UCSD-AML1 (cell line): ENCODE results near the gene DAAM2.

Source experiments
- DNase-seq: peaks from one replicate; lab custom pipeline; 2025; ENCODE audit not compliant: unreplicated experiment; lab: John Stamatoyannopoulos, UW

Gene DAAM2

DNA sequence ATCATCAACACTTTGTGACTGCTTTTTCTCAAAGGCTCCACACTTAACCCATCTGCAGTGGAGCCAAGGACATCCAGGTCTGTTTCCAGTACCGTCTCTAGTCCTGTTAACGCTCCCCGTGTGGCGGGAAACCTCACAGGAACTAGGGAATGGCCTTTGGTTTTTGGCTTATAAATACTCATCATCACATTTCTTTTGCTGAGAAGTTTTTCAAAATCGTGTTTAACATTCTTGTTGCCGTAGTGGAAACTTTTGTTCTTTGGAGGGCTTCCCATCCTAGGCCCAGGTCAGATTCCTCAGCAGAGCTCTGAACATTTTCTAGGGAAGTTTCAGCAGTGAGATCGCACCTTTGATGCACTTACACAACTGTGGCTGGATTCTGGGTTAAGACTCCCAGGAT lies 24.6 kb downstream of the DAAM2 start:
- DNase-seq = no peak

DNA sequence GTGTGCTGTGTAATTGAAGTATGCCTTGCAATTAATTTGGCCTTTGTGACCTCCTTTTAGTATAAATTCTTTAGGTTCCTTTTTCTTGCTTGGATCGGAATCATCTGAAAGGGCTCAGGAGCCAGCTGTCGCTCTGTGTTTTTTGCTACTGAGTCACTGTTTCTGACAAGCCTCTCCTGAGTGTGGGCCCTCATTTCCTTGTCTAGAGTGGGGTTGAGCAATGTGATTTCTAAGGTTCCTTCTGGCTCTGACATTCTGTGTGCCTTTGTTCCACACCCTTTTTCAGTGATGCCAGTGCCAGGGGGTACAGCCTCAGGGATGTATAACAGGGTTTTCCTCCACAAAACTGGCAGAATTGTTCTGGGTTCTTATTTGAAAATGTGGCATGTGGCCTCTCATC lies 26.5 kb downstream of the DAAM2 start:
- DNase-seq = no peak

DNA sequence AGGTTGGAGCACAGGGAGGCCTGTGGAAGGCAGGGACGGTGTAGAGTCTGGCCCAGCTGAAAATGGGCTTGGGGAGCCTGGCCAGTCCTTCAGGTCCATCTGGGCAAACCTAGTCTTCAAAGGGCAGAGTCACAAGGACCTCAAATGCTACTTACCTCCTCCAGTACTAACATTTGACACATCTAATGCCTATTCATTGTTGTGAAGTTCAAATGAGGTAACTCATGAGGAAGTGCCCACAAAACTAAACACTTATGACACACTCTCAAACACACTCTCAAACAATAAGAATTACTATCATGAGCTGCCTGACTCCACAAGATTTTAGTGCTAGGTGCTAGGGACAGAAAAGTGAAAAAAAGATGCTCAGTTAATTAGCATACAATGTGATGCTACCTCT lies 27.1 kb downstream of the DAAM2 start:
- DNase-seq = no peak

DNA sequence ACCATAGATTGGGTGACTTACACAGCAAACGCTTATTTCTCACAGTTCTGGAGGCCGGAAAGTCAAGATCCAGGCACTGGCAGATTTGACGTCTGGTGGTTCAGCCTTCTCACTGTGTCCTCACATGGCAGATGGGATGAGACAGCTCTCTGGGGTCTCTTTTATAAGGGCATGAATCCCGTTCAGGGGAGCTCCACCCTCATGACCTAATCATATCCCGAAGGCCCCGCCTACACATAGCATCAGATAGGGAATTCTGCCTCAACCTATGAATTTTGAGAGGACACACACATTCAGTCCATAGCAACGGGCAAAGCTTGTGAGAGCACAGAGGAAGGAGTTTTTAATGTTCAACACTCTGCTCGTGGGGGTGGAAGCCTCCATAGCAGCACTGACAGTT lies 27.5 kb downstream of the DAAM2 start:
- DNase-seq = no peak

DNA sequence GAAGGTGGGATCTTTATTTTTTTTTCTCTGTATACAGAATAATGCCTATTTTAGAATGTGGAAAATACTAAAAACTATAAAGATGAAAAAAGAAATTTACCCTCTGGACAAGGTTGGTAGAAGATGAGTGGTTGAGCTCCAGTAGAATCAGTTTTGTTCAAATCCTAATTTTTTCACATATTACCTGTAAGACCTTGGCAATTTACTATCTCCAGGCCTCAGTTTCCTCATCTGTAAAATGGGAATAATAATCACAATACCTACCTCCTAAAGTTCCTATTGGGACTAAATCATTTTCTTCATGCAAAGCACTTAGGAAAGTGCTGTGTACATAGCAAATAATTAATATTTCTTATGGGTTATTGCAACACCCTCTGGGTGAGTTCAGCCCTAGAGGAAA lies 28.4 kb downstream of the DAAM2 start:
- no peak for DNase-seq

DNA sequence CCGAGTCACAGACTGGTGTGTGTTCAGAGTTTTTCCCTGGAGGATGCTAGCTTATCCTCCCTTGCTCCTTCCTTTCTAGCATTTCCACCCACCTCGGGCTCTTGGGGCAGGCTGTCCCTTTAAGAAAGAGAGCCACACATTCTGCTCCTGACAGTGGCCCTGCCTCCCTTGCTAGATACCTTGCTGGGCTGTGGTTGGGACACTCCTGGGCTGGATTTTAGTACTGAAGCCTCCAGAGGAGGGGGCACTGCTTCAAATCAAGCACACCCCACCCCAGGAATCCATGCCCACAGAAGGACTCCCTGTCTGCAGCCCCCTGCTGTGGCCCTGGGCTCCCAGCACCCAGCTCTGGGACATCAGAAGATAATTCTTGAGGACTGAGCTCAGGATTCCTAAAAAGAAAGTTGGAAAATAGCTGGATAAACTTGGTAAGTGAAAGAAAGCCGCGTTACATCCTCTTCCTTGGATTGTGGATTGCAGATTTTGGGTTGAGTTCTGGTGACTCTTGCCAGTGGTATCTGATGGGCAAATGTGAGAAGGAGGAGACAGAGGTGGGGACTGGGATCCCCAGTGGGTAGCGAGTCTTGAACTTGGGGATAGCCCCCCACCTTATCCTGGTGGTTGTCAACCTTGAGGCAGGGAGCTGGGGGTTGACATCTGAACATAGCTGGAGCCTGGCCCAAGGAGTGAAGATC lies 29.0 kb downstream of the DAAM2 start:
- DNase-seq = no peak

DNA sequence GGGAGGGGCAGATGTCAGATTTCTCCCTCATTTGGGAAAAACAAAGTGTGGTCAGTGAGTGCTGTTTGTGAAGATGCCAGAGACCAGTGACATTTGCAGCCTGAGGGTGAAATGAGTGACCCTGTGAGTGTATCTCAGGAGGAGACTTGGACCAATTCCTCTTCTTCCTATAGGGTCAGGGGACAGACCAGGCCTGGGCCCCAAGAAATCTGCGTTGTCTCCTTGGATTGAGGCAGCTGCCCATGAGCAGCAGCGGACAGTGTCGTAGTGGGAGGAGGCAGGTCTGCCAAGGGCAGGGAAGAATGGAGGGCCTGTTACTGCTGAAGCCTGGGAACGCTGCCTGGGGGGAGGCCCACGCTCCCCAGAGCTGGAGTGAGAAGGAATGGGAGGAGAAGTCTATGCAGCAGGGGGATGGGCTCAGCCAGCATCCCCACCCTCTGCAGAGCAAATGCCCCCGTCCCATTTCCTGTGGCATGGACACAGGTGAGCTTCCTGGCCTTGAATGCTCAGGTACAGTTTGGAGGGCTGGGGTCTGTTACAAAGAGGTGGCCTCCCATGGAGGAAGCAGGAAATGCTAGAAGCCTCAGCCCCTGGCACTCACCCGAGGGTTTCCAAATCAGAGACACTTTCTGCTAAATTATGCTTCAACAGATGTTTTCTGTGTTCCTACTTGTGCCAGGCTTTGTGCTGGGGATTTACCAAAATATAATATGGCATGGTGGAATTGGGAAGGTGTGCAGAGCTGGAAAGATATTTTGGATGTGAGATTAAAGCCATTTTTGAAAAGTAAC lies 29.8 kb downstream of the DAAM2 start:
- no peak for DNase-seq

DNA sequence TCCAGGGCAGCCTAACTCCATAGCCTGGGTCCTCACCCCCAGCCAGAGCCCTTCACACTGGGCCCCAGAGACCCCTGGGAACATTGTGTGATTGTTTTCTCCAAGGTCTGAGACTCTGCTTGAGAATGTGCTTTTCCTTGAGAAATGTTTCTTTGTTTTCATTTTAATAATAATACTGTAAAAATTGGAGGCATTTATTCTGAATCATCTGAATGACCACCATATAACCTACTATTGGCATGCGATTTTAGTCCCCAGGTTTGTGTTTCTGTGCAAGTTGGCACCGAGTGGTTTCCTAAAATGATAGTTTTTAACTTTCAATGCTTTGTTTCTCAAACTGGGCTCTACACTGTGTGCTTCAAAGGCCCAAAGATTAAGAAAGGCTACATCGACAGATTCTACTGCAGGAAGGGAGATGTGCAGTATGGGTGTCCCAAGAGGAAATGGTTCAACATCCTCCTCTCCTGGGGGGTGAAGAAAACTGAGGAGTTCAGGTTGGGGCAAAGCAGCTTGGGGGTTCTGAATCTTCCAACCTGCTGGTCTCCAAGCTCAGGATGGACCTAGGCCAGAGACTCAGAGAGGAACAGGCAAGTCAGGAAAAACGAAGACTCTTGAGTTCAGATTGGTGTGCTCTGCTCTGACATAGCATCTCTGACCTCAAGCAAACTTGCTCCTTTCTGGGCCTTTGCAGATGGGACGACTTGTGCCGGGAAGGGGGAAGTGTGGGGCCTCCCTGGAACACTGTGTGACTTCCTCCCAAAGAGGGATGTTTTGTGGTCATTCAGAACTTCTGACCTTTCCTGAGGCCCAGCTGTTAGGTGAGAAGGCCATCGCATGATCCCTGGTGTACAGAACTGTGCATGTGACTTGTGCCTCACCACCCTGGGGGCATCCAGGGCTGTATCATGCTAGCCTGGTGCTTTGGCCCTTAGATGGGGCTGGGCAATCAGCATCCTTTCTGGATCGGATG lies 31.0 kb downstream of the DAAM2 start:
- no peak for DNase-seq

DNA sequence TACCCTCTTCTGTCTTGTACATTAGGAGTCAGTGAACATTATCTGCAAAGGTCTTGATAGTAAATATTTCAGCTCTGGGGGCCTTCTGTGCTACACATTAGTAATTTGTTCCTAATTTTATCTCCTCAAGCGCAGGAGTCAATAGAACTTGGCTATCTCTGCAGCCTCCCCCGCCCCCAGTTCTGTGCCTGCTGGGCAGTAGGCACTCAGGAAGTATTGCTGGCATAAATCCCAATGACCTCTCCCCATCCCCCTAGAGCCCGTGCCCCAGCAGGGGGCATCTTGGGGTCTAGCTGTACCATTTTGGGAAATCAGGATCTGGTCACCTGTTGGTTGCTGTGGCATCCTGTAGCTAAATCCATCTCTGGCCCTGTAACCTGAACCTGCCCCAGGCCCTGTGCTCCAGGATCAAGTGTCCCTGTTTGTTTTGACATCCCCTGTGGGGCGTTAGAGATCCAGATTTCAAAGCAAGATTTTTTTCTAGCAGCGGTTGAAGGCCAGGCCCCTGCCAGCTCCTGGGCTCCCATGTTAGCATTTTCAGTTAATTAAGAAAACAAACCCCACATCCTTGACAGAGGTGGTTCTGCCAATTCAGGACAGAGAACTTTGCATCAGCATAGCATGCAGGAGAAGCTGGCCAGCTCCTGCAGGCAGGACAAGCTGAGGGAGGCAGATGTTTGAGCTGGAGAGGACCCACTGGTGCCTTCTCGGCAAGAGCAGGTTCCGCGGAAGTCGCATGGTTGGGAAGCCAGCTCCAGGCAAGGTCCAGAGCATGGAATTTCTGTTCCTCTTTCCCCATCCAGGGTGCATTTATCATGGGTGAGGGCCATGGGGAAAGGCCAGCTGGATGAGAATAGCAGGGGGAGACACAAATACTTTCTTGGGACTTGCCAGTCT lies 32.1 kb downstream of the DAAM2 start:
- DNase-seq = no peak

DNA sequence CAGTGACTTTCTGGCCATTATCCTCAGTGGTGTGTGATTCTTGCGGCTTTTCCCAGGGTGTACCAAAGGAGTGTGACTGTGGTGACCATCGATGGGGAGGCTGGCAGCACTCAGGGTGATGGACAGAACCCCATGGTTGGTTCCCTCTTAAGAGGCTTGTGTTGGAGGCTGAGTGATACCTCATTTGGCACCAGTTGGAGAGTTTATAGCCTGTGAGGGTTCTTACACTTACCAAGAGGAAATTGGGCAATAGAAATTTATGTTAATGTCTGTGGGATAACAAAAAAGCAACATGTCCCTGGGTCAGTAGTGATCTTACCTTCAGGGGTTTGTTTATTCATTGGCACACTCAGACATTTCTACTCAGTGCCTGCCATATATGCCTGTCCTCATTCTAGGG lies 37.2 kb downstream of the DAAM2 start:
- no peak for DNase-seq

DNA sequence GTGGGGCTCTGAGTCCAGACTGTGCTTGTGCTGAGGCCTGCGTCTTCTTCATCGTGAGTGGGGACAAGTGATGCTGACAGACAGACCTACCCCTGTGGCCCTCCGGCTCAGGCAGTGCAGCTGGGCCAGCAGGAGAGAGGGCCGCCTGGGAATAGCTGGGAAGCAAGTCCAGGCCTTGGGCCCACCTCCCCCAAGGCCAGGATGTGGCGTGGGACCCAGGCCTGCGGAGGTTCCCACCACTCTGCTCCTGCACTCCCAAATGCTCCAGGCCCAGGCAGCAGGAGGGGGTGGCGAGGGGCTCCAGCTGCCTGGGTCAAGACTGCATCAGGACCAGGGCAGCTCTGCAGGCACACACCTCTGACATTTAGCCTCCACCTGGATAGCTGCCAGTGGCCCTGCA lies 38.3 kb downstream of the DAAM2 start:
- DNase-seq = no peak

DNA sequence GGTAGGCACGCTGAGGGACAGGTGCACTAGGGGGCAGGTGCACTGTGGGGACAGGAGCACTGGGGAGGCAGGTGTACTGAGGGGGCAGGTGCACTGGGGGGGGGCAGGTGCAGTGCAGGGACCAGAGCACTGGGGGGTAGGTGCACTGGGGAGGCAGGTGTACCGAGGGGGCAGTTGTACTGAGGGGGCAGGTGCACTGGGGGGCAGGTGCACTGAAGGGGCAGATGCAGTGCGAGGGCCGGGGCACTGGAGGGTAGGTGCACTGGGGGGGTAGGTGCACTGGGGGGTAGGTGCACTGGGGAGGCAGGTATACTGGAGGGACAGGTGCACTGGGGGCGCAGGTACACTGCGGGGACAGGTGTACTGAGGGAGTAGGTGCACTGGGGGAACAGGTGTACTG lies 39.5 kb downstream of the DAAM2 start:
- no peak for DNase-seq

DNA sequence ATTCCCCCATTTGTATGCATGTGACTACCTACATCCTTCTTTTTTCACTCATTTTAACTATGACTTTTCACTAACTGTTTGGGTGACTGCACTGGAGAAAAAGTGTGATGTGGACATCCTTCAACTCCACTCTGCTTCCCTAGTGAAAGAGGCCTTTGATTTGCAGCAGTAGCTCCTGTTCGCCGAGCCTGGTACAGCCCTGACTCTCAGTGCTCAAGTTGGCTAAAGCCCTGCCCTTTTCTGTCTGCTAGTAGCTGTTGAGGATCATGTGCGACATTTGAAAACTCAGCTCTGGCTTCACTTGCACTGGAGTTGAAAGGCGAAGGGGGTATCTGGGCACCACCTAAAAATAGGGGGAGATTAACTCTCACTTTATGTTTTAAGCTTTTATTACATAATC lies 42.1 kb downstream of the DAAM2 start:
- no peak for DNase-seq

DNA sequence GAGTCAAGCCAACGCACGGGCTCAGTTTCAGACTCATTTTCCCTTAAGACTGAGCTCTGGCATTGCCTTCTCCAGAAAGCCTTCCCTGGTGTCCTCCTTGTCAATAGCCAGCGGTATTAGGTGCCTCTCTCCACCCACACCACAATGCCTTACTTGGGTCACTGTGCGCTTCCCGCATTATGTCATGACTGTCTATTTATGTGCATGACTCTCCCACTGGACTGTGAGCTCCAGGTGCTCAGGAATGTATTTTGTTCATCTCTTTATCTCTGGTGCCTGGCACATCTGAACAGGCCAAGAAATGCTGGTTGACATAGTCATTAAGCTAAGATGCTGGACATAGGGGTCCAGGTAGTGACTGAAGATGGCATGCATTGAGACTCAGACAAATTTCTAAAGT lies 42.7 kb downstream of the DAAM2 start:
- DNase-seq = no peak

DNA sequence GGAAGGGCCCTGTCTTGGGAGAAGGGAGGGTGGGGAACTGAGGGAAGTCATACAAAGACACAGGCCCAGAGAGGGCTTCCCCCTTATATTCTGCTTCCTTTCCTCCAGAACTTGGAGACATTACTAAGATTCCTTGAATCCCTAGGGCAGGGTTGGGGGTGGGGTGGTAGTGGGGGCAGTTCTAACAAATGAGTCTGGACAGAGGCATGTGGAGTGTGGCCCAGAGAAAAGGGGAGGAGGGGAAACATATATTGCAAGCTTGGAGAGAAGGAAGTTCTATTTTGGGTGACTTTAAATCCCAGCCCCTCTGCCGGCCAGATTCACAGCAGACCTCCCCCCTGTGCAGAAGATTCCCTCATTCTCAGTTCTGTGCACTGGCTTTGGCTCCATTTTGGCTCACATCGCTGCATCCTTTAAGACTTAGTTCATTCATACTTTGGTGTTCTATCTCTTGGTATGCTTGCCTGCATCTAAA lies 43.7 kb downstream of the DAAM2 start:
- no peak for DNase-seq

DNA sequence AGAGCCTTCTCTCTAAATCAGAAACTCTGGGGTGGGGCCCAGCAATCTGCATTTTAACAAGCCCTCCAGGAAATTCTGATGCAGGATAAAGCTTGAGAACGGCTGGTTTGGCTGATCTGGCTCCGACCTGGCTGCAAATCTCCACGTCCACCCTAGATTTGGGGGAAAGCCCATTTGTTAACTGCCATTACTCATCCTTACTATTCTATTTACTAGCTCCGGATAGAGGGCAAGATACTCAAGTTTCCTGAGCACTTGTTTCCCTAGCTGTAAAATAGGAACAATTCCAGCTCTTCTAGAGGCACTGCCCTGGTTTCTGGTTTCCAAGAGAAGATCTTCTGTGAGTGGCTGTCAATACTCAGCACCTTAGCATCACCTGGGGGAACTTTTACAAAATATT lies 44.4 kb downstream of the DAAM2 start:
- DNase-seq = no peak

DNA sequence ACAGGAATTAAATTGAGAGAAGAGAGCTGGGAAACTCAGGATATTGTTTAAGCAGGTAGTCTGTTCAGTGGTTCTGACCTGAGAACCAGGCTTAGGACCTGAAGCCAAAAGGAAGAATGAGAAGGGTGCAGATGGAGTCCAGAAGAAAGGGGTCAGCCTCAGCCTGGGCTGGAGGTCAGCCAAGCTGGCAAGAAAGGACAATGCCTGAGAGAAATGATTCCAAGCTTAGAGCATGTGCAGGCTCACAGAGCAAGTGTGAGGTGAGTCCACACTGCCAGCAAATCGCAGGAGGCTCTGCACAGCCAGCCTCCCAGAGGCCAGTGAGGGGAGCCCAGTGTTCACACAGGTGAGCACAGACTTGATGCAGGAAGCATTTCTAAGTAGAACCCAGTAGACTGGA lies 47.3 kb downstream of the DAAM2 start:
- no peak for DNase-seq

DNA sequence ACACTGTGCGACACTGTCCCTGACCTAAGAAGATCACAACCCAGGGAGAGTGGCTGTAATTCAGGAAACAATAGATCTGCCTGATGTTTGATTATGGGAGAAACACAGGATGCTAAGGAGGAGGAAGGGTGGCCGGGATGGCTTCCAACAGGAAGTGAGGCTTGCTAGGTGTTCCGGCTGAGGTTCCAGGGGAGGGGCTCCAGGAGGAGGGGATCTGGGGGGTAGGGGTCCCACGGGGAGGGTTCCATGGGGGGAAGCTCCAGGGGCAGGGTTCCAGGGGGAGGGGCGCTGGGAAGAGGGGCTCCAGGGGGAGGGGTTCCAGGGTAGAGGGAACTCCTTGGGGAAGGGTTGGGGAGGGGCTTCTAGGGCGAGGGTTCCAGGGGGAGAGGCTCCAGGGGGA lies 48.6 kb downstream of the DAAM2 start:
- no peak for DNase-seq

DNA sequence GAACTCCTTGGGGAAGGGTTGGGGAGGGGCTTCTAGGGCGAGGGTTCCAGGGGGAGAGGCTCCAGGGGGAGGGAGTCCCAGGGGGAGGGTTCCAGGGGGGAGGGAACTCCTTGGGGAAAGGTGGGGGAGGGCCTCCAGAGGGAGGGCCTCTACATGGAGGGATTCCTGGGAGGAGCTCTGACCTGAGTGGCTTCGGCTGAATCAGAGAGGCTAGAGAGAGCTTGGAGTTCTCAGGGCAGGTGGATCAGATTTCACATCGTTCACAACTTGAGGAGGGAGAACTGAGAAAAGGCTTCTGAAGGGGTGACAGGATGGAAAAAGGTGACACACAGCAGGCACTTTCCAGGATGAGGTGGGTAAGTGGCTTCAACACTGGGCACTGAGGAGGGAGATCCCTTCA lies 49.1 kb downstream of the DAAM2 start:
- DNase-seq = no peak

DNA sequence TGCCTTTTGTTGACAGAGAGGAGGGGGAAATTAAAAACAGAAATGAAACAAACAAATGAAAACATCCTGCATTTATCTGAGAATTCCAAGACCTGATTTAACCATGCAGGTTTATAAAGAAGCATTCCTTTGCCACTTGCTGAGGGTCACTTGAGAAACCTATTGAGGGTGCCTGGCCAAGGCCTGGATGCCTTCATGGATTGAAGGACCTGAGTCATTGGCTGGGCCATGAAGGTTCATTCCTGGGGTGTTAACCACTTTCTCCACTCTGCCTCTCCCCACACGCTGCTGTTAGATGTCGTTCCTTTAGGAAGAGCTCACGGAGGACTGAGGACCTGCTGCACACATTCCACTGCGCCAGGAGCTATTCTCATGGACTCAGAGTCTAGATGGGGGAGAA lies 49.7 kb downstream of the DAAM2 start:
- DNase-seq = no peak
